Endothelial cell of umbilical vein (primary cell): ENCODE results near the gene DRD4. TPM values are rescaled to one million over a fixed set of nuclear protein-coding genes. Genes with fewer than 3 reads are reported as not detected.

Experiments used
- BruUV-seq: library from RNA; stranded (reverse); fragments of 400-500 nt; replicated peaks from 2 replicates; lab custom pipeline; 2021; lab: Mats Ljungman, UMichigan
- CTCF ChIA-PET: fragments of 300-600, 350-600 bp; sonication (Branson Sonifier 250); formaldehyde crosslinking; loops from one replicate; lab custom pipeline; 2021; ENCODE audit warnings: antibody characterized with exemption, inconsistent platforms; lab: Charles Lee
- POLR2A ChIA-PET: fragments of 300-600, 350-600 bp; sonication (Branson Sonifier 250); formaldehyde crosslinking; loops from one replicate; lab custom pipeline; 2021; ENCODE audit warnings: antibody characterized with exemption, inconsistent platforms; lab: Charles Lee
- DNase-seq: peaks from one replicate; pipeline ENCODE4 v3.0.0-alpha.2; 2011; ENCODE audit warnings: low read depth, low spot score
- FAIRE-seq: peaks from 2 replicates; lab custom pipeline; 2011; peaks lifted over from hg19 to GRCh38; lab: Jason Lieb, UNC
- H2AFZ ChIP-seq: 2 replicates; pipeline ENCODE4 v1.6.0; 2012; ENCODE audit warnings: low read depth, low read length, control low read depth, inconsistent platforms
- H3K27ac ChIP-seq: 2 replicates; pipeline ENCODE4 v1.5.1; 2011; ENCODE audit warnings: low read depth, mild to moderate bottlenecking, control low read depth, low read length, moderate library complexity; ENCODE audit not compliant: insufficient read depth
- H3K27me3 ChIP-seq, 2 experiments: 2 replicates each; pipeline versions ENCODE4 v1.6.0 to v1.6.1; 2011; ENCODE audit warnings: low read length in 2 of 2, mixed read lengths in 1 of 2; ENCODE audit not compliant: control insufficient read depth in 2 of 2, insufficient read depth in 2 of 2
- H3K36me3 ChIP-seq, 2 experiments: 2 replicates in 1 of 2; 3 replicates in 1 of 2; pipeline ENCODE4 v1.5.1; 2011; ENCODE audit warnings: low read length in 2 of 2, mild to moderate bottlenecking in 1 of 2, moderate library complexity in 1 of 2; ENCODE audit not compliant: control insufficient read depth in 2 of 2, insufficient read depth in 2 of 2; ENCODE audit errors: extremely low read depth in 1 of 2
- H3K4me1 ChIP-seq: 3 replicates; pipeline ENCODE4 v1.5.1; 2011; ENCODE audit warnings: mild to moderate bottlenecking, low read length; ENCODE audit not compliant: control insufficient read depth, insufficient read depth; ENCODE audit errors: extremely low read depth
- H3K4me2 ChIP-seq: 2 replicates; pipeline ENCODE4 v1.6.1; 2011; ENCODE audit warnings: low read length, control low read depth, mixed read lengths; ENCODE audit not compliant: insufficient read depth
- H3K4me3 ChIP-seq, 3 experiments: fragments of 200-600 bp in 1 of 3; sonication (generic), shearing (Covaris generic) in 1 of 3; replicated peaks in 1 of 3; 2 replicates each; pipeline ENCODE4 v1.5.1; 2011 to 2016; ENCODE audit warnings: control low read depth in 3 of 3, low read length in 3 of 3, mild to moderate bottlenecking in 2 of 3, inconsistent platforms in 1 of 3, low read depth in 1 of 3, moderate library complexity in 1 of 3; ENCODE audit not compliant: insufficient read depth in 1 of 3
- H3K79me2 ChIP-seq: 2 replicates; pipeline ENCODE4 v1.6.0; 2012; ENCODE audit warnings: low read length, inconsistent platforms; ENCODE audit not compliant: control insufficient read depth, insufficient read depth
- H3K9ac ChIP-seq: replicated peaks from 2 replicates; pipeline ENCODE3; 2011; ENCODE audit warnings: low read length, control low read depth; ENCODE audit not compliant: insufficient read depth; ENCODE audit errors: extremely low read depth
- H3K9me1 ChIP-seq: replicated peaks from 3 replicates; pipeline ENCODE4 v1.6.0; 2011; ENCODE audit warnings: mild to moderate bottlenecking, low read length; ENCODE audit not compliant: control insufficient read depth, insufficient read depth; ENCODE audit errors: extremely low read depth
- H3K9me3 ChIP-seq: replicated peaks from 2 replicates; pipeline ENCODE4 v1.5.1; 2012; ENCODE audit warnings: low read length, inconsistent platforms; ENCODE audit not compliant: control insufficient read depth, insufficient read depth
- H4K20me1 ChIP-seq: replicated peaks from 2 replicates; pipeline ENCODE3; 2011; ENCODE audit warnings: mild to moderate bottlenecking, low read length; ENCODE audit not compliant: control insufficient read depth, insufficient read depth; ENCODE audit errors: extremely low read depth
- EZH2 ChIP-seq: IDR thresholded peaks from 2 replicates; pipeline ENCODE4 v1.6.1; 2012; ENCODE audit warnings: borderline replicate concordance, low read depth, mild to moderate bottlenecking, moderate library complexity, low read length, inconsistent platforms; ENCODE audit not compliant: severe bottlenecking
- FOS ChIP-seq: IDR thresholded peaks from 2 replicates; pipeline ENCODE4 v1.6.1; 2011; ENCODE audit warnings: mild to moderate bottlenecking, low read length, moderate library complexity, borderline replicate concordance; ENCODE audit not compliant: insufficient read depth
- GATA2 ChIP-seq: IDR thresholded peaks from 2 replicates; pipeline ENCODE4 v1.7.0; 2011; ENCODE audit warnings: low read depth, mild to moderate bottlenecking, moderate library complexity, mixed read lengths, low read length; ENCODE audit not compliant: insufficient read length, insufficient read depth
- JUN ChIP-seq: IDR thresholded peaks from 2 replicates; pipeline ENCODE4 v1.6.1; 2011; ENCODE audit warnings: borderline replicate concordance, low read depth; ENCODE audit not compliant: insufficient read length, insufficient read depth
- MYC ChIP-seq: IDR thresholded peaks from one replicate; pipeline ENCODE4 v1.6.1; 2011; ENCODE audit warnings: mild to moderate bottlenecking, low read depth, low read length
- POLR2A ChIP-seq: IDR thresholded peaks from 2 replicates; pipeline ENCODE4 v1.6.1; 2012; ENCODE audit warnings: low read depth, mild to moderate bottlenecking, control low read depth, low read length
- POLR2AphosphoS5 ChIP-seq: IDR thresholded peaks from 2 replicates; pipeline ENCODE4 v1.6.1; 2012; ENCODE audit warnings: low read depth, mild to moderate bottlenecking, control low read depth, low read length, moderate library complexity; ENCODE audit not compliant: insufficient read depth
- dilution Hi-C: fragments of 300-500 bp; cut with MboI; formaldehyde crosslinking; loops from one replicate; pipeline ENCODE4 v1.15.0; 2019; ENCODE audit warnings: low sequenced_read_pairs; ENCODE audit not compliant: extremely low pct_ligation_motif_present
- intact Hi-C: fragments of 100-400 bp; cut with micrococcal nuclease; formaldehyde crosslinking; loops from one replicate; pipeline ENCODE4 v1.10.0; 2022
- polyA plus RNA-seq, 4 experiments: library from polyadenylated mRNA; depleted of rRNA in 3 of 4; stranded (reverse) in 3 of 4; unstranded in 1 of 4; fragments of >200 nt; gene quantifications; 2 replicates each; pipeline versions ENCODE4 v1.2.1 to v1.2.3, GENCODE V29; 2011 to 2012; ENCODE audit warnings: missing spikeins in 1 of 4
- total RNA-seq: library from RNA; stranded (reverse); gene quantifications from 2 replicates; pipeline ENCODE4 v1.2.3, GENCODE V29; 2021
- TF ChIP-seq, protein P1 (sequence below), 2 donors: IDR thresholded peaks; 1 replicate in 1 of 2; 2 replicates in 1 of 2; pipeline ENCODE4 v1.5.1; 2011; ENCODE audit warnings: low read length in 2 of 2, mild to moderate bottlenecking in 2 of 2, moderate library complexity in 2 of 2, control low read depth in 1 of 2, inconsistent platforms in 1 of 2, low read depth in 1 of 2; ENCODE audit not compliant: insufficient read depth in 1 of 2; ENCODE audit errors: extremely low read depth in 1 of 2
- TF ChIP-seq, protein P2 (sequence below): IDR thresholded peaks from 2 replicates; pipeline ENCODE4 v1.6.1; 2011; ENCODE audit not compliant: insufficient read depth, insufficient read length

Gene DRD4
- total and polyA plus RNA-seq, 2 donors (not counting 3 experiments of a cell fraction or from before 2014, with no cell fraction given) = 0.24 TPM; not detected in 1

DNA sequence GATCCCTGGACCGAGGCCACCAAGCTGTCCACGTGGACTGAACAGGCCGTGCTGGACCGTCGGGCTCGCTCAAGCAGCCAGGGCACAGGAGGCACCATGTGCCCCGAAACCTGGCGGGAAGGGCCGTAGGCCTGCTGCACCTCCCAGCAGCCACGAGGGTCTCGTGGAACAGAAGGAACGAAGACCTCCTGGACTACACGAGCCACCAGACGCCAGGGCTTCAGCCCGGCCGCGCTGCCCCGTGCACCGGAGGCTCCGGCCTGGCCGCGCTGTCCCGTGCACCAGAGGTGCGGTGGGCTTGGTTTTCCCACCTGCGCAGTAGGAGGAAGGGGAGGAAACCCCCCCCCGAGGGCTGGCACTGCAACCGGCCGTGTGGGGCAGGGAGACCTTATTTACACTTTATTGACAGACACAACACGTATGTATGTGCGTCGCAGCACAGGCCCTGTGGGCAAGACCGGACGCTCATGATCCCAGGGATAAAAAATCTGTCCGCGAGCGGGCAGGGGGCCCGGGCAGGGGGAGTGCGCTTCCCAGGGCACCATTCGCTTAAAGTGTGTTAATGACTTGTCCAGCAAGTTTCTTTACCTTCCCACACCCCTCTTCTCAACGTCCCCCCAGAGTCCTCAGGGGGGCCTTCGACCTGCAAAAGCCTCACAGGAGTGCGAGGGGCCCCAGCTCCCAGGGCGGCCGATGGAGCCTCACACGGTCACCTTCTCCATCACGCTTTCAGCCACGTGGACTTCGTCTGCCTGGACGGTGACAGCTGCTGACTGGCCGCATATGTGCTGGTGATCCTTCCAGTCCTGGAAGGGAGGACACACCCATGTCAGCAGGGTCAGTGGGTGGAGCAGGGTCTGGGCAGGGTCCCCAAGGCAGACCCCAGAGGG lies 7.0 kb downstream of the DRD4 start:
- H2AFZ ChIP-seq = no peak overlapping the region
- no peaks in the 10 kb centered on the region for H3K9me1 ChIP-seq
- no peak overlapping the region for H3K27ac ChIP-seq
- TF ChIP-seq FOS (no peak), POLR2A (no peak), MYC (no peak)
- TF ChIP-seq, protein P1, sequence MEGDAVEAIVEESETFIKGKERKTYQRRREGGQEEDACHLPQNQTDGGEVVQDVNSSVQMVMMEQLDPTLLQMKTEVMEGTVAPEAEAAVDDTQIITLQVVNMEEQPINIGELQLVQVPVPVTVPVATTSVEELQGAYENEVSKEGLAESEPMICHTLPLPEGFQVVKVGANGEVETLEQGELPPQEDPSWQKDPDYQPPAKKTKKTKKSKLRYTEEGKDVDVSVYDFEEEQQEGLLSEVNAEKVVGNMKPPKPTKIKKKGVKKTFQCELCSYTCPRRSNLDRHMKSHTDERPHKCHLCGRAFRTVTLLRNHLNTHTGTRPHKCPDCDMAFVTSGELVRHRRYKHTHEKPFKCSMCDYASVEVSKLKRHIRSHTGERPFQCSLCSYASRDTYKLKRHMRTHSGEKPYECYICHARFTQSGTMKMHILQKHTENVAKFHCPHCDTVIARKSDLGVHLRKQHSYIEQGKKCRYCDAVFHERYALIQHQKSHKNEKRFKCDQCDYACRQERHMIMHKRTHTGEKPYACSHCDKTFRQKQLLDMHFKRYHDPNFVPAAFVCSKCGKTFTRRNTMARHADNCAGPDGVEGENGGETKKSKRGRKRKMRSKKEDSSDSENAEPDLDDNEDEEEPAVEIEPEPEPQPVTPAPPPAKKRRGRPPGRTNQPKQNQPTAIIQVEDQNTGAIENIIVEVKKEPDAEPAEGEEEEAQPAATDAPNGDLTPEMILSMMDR (IDR thresholded peaks at IDR 0.05; ENCODE audit: extremely low read depth in 1 of 2, insufficient read depth in 1 of 2, low read depth in 1 of 2, low read length in 2 of 2) = no peak
- H4K20me1 ChIP-seq = no peaks in the 10 kb centered on the region
- ChIA-PET POLR2A (no interaction called here), CTCF (no interaction called here)
- FAIRE-seq = no peak
- no peaks in the 10 kb centered on the region for H3K79me2 ChIP-seq
- DNase-seq = no peak
- H3K4me1 ChIP-seq = no peaks in the 10 kb centered on the region
- no peak overlapping the region for H3K9ac ChIP-seq
- H3K36me3 ChIP-seq = peaks cover 0 to 12% of the 10 kb centered on the region in 2 experiments
- intact Hi-C loops (no loop called here), dilution Hi-C loops (no loop called here)
- no peaks in the 10 kb centered on the region for H3K9me3 ChIP-seq
- no TSS peak for BruUV-seq
- H3K4me3 ChIP-seq = no peak overlapping the region
- peaks cover 5 to 13% of the 10 kb centered on the region in 2 experiments for H3K27me3 ChIP-seq
- H3K4me2 ChIP-seq = no peak overlapping the region

DNA sequence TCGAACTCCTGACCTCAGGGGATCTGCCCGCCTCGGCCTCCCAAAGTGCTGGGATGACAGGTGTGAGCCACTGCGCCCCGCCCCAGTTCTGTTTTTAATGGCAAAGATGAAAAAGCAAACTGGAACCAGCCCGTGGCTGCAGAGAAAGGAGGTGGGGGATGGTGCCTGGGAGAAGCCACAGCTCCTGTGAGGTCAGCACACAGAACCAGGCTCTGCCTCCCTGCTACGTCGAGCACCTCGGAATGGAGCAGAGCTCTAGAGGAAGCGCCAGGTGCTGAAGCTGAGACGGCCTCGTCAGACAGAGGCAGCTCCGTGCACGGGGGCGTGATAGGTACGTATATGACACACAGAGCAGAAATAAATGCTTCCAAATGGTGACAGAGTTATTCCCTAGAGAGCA lies 8.5 kb downstream of the DRD4 start:
- Histone ChIP-seq H2AFZ (no peak overlapping the region), H4K20me1 (no peaks in the 10 kb centered on the region), H3K9me3 (no peaks in the 10 kb centered on the region), H3K79me2 (no peaks in the 10 kb centered on the region), H3K9ac (no peak overlapping the region), H3K4me1 (no peaks in the 10 kb centered on the region), H3K4me2 (no peak overlapping the region), H3K9me1 (no peaks in the 10 kb centered on the region), H3K27me3 (peaks cover under 1 to 4% of the 10 kb centered on the region in 2 experiments), H3K4me3 (no peak overlapping the region), H3K36me3 (peaks cover 0 to 16% of the 10 kb centered on the region in 2 experiments), H3K27ac (no peak overlapping the region)
- TF ChIP-seq EZH2 = no peak
- no peak for TF ChIP-seq JUN
- TF ChIP-seq POLR2A = no peak
- no peak for TF ChIP-seq GATA2
- TF ChIP-seq, protein P1 (IDR thresholded peaks at IDR 0.05; ENCODE audit: extremely low read depth in 1 of 2, insufficient read depth in 1 of 2, low read depth in 1 of 2, low read length in 2 of 2) = no peak
- TF ChIP-seq FOS = no peak
- TF ChIP-seq, protein P2, sequence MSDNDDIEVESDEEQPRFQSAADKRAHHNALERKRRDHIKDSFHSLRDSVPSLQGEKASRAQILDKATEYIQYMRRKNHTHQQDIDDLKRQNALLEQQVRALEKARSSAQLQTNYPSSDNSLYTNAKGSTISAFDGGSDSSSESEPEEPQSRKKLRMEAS = no peak
- no peak for TF ChIP-seq POLR2AphosphoS5
- no peak for TF ChIP-seq MYC
- DNase-seq (no peak), FAIRE-seq (no peak)
- intact Hi-C loops = no loop called here
- ChIA-PET CTCF (interaction anchor here (1.1 to 1.6 kb wide), 2 partner anchors 11 to 28 kb away, joined by 3 read pairs; no protein-coding TSS in a partner anchor), POLR2A (no interaction called here)
- BruUV-seq = no TSS peak
- dilution Hi-C loops = no loop called here
